ENCODE results near the gene CORO2B.

DNA sequence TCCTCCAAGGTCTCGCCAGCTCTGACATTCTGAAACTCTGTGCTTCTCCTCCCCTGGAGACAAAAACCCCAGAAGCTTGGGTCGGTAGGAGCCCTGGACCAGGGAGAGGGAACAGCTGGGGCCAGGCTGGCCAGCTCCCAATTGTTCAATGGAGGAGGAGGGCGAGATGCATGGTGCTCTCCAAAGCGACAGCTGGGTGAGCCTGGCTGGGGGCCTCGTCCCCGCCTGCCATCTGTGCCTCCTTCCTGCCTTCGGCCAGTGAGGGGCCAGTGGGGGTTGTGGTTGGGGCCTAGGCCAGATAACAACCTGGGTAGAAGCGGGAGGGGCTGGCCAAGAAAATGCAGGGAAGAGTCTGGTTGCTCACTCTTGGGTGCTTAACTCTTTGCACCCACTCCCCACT is 79.4 kb downstream of the CORO2B start:
- no peak for TF ChIP-seq EZH2 (IDR thresholded peaks at IDR 0.05; ENCODE audit: borderline replicate concordance, low read depth, low read length, severe bottlenecking)
- TF ChIP-seq, protein P1, sequence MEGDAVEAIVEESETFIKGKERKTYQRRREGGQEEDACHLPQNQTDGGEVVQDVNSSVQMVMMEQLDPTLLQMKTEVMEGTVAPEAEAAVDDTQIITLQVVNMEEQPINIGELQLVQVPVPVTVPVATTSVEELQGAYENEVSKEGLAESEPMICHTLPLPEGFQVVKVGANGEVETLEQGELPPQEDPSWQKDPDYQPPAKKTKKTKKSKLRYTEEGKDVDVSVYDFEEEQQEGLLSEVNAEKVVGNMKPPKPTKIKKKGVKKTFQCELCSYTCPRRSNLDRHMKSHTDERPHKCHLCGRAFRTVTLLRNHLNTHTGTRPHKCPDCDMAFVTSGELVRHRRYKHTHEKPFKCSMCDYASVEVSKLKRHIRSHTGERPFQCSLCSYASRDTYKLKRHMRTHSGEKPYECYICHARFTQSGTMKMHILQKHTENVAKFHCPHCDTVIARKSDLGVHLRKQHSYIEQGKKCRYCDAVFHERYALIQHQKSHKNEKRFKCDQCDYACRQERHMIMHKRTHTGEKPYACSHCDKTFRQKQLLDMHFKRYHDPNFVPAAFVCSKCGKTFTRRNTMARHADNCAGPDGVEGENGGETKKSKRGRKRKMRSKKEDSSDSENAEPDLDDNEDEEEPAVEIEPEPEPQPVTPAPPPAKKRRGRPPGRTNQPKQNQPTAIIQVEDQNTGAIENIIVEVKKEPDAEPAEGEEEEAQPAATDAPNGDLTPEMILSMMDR (IDR thresholded peaks at IDR 0.05; ENCODE audit: borderline replicate concordance, extremely low read depth, low read length, poor library complexity, severe bottlenecking) = no peak

All from DND-41 (cell line).